ENCODE data around the gene GPATCH1.

Gene GPATCH1

DNA sequence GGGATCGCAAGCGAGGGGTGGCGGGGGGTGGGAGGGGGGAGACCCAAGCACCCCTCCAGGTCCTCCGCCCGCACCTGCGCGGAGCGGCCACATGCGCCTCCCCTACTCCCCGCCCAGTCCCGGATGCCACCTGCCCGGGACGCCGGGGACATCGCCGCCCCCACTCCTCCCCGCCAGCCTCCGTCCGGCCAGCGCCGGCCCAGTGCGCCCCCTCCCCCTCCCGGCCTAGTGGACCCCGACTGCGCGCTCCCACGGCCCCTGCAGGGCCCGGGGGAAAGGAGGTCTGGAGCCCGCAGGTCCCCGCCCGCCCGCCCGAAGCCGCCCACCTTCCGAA, 16.6 kb upstream of the GPATCH1 start:
- DNase-seq: no peak

DNA sequence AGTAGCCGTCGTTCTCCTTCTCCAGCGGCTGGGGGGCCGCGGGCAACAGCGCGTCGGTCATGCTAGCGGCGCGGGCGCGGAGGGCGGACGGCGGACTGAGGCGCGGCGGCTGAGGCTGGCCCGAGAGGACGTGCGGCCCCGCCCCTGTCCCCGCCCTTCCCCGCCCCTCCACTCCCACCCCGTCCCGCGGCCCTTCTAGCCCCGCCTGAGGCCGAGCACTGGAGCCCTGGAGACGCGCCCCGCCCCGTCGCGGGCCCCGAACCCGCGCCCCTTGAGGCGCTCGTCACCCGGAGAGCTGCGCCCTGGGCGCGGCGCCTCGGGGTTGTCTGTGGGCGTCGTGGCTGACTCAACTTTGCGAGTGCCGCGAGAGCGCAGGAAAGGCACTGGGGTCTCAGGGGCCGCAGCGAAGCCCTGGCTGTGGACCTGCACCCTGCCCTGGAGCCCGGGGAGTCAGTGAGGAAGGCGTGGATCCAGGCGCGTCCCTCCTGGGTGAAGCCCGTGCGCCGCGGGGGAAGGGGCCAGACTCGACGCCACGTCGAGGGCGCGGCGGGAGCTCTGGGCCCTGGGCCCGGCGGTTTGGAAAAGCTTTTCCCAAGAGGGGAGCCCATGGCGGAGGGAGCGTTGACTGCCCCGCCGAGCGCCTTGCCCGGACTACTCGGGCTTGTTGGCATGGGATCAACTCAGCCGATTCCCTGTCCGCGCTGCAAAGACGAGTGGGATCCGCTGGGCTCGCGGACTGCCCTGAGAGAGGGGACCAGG, 16.0 kb upstream of the GPATCH1 start, which contains the start of gene RHPN2:
RHPN2 (minus strand) TSS at position 97 of the 759 bp plus-strand sequence; CDS start at position 61, 36 bp downstream.
- DNase-seq: peak; percentile 14

DNA sequence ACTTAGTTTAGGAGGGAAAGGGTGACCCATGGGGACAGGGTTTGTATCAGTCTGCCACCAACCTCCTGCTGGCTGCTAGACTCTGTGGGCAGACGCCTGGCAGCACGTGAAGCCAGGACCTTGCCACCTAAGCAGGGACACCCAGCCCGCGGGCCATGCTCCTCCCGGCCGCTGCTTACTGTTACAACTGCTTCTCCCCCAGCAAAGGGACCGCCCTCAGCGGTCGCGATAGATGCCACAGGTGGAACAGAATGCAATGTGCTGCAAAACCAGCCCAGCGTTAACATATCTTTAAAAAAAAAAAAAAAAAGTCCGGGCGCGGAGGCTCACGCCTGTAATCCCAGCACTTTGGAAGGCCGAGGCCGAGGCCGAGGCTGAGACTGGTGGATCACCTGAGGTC, 14.4 kb upstream of the GPATCH1 start:
- DNase-seq: no peak

DNA sequence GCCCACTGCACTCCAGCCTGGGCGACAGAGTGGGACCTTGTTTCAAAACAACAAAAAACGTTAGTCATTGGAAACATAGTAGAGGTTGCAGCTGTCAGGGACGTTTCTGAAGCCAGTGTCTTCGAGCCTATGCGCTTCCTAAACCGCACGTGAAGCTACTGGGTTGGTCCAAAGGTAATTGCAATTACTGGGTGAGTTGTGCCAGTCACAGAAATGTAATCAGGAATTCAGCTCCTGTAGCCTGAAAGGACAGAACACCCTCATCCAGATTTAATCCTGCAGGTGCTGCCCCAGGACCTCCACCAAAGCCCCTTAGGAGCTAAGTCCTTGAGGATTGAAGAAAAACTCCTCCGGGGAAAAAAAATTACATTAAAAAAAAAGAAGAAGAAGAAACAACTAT, 13.9 kb upstream of the GPATCH1 start:
- no peak for DNase-seq

DNA sequence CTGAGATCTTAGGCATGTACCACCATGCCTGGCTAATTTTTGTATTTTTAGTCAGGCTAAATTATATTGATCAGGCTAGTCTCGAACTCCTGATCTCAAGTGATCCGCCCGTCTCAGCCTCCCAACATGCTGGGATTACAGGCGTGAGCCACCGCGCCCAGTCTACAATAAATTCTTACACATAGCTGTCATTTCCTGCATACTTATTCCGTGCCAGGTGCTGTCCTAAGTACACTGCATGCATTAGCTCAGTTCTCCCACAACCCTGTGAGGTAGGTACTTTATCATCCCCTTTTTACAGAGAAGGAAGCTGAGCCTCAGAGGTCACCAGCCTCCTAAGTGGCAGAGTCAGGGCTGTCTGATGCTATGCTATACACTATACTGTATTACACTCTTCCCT, 9.1 kb upstream of the GPATCH1 start:
- no peak for DNase-seq

DNA sequence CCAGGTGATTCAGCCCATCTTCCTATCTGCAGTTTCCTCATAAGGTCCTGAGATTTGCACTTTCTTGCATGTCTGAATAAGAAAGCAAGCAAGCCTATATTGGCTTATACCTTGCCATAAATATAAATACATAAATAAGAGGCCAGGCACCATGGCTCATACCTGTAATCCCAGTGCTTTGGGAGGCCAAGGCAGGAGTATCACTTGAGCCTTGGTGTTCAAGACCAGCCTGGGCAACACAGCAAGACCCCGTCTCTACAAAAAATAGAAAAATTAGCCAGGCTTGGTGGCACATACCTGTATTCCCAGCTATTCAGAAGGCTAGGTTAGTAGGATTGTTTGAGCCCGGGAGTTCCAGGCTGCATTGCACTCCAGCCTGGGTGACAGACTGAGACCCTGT, 5.5 kb upstream of the GPATCH1 start:
- DNase-seq: no peak

DNA sequence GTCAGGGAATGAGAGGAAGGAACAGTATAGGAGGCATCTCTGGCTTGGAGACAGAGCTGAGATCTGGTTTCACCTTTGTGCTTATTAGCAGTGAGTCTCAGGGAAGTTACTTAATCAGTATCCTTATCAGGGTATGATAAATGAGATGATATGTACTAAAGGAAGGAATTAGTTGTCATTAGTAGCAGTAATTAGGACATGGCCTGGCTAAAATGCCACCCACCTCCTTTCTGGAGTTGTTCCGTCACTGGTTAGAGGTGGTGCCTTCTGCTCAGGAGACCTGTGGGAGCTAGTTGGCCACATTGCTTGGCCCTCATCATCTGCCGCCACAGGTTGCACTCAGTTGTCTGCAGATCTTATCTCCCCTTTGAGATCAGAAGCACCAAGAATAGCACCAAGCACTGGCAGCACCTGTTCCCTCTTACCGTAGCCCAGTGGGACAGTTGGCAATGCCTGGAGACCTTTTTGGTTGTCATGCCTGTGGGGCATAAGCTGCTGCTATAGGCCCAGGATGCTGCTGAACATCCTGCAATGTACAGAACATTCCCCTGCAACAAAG, 4.7 kb downstream of the GPATCH1 start:
- DNase-seq: no peak

DNA sequence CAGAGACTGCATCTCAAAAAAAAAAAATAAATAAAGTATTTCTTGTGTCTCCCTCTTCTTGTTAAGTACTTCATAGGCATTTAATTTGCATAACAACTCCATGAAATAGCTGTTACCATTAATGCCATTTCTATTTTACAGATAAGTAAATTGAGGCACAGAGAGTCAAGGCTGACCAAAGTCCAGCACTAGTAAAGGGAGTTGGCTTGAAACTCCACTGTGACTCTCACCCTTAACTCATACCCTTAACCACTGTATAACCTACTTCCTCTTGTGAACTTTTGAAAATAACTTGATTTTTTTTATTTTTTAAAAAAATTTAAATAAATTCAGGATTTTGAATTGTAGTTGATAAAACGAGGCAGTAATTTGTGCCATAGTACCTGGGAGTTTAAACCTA, 6.0 kb downstream of the GPATCH1 start:
- DNase-seq: no peak

DNA sequence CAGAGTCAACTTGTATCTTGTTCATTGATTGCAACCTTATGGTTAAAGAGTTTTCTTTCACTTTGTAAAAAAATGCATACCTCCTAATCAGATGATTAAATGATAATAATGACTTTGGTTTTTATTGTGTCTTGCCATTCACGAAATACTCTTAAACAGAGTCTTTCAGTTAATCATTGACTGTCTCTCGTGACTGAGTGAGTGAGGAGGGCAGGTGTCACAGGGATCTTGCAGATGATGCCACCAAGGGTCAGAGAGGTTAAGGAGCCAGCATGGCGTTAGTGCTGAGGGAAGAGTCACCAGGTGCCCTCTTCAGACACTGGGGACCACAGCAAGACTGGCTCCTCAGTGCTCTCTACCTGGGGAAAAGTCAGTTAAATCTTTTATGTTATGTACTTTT, 8.0 kb downstream of the GPATCH1 start:
- no peak for DNase-seq

DNA sequence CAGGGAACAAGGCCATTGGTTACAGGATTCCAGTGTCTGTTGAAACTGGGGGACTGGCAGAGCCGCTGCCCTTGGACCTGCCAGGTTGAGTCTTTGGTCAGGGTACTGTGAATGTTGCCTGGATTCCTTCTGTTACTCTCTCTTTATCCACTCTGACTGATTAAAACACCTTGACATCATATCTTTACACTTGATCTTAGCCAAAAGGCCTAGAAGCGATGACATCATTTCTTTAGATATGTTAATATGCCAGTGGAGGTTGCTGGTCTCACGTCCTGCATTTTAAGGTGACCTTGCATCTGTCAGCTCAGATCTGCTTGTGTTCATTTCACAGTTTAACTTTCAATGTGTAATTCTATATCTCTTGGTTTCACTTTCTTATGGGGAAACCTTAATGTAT, 9.2 kb downstream of the GPATCH1 start:
- DNase-seq: no peak

DNA sequence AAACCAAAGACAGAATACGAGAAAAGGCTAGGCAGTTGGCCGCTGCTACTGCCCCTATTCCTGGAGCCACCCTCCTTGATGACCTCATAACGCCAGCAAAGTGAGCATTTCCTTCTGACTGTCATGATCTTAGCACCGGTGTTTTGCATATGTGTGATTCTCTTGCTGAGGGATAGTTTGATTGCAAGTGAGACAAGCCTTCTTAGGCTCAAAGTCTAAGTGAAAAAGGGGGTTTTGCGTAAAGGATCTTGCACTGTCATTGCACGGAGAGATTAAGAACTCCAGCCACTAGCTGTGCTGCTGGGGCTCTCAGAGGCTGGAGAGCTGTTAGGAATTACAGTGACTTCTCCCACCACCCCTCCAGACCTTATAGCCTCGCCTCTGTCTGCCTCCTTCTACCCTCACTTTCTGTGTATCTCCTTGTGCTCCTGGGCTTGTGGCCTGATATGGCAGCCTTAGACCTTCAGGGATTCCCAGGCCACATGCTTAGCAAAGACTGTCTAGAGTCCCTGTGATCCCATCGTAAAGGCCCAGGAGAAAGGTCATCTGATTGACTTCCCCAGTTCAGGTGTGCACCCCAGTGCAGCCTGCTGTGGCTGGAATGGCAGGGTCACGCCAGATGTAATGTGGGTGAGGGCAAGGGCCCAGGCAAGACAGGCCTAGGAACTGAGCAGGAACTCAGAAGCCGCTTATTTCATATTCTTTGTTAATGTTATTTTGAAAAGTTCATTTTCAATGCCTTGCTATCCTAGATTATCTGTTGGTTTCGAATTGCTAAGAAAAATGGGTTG, 12.6 kb downstream of the GPATCH1 start:
- no peak for DNase-seq

DNA sequence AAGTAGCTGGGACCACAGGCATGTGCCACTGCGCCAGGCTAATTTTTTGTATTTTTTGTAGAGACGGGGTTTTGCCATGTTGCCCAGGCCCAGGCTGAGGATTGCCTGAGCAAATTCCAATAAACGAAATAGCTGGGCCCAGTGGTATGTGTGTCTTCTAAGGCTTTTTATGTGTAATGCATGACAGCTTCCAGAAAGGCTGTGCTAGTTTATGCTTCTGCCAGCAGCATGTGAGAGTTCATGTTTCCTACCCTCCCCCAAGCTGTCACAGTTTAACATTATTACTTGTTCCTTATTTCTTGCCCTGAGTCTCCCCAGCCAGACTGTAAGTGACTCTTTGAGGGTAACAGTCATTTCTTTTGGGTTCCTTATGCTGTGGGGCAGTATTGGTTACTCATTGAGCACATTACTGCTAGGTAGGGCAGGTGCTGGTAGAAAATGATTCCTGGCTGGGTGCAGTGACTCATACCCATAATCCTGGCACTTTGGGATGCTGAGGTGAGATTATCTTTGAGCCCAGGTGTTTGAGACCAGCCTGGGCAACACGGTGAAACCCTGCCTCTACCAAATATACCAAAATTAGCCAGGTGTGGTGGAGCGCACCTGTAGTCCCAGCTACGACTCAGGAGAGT, 13.6 kb downstream of the GPATCH1 start:
- no peak for DNase-seq

DNA sequence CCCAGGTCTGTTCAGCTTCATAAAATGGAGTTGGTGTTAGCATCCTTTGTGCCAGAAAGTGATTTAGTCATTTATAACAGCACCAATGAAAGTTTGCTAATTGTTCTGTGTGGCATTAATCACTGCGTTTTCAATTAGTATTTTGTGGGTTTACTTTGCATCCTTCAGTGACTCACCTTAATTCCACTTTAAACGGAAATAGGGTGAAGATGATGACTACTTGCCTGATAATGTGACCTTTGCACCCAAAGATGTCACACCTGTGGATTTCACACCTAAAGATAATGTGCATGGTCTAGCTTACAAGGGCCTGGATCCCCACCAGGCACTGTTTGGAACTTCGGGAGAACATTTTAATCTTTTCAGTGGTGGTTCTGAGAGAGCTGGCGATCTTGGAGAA, 15.0 kb downstream of the GPATCH1 start:
- no peak for DNase-seq

DNA sequence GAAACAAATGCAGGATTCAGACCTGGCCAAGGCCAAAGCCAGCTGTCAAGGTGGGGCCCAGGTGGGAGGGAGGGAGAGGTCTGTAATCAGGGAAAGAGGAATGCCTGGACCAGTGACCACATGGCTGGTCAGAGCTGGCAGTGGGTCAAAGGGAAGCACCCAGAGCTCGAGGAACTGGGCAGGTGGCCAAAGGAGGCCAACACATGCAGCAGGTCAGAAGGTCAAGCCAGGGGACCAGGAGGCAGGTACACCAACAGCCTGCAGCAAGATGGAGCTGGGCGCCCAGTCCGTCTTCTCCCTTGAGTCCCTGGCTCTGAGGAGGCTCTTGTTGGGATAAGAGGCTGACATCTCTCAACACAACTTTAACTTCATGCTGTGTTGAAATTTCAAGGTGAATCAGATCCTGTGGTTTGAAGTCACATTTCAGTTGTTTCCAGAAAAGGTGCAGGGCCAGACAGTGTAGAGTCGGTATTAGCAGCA, 17.1 kb downstream of the GPATCH1 start:
- DNase-seq: no peak

DNA sequence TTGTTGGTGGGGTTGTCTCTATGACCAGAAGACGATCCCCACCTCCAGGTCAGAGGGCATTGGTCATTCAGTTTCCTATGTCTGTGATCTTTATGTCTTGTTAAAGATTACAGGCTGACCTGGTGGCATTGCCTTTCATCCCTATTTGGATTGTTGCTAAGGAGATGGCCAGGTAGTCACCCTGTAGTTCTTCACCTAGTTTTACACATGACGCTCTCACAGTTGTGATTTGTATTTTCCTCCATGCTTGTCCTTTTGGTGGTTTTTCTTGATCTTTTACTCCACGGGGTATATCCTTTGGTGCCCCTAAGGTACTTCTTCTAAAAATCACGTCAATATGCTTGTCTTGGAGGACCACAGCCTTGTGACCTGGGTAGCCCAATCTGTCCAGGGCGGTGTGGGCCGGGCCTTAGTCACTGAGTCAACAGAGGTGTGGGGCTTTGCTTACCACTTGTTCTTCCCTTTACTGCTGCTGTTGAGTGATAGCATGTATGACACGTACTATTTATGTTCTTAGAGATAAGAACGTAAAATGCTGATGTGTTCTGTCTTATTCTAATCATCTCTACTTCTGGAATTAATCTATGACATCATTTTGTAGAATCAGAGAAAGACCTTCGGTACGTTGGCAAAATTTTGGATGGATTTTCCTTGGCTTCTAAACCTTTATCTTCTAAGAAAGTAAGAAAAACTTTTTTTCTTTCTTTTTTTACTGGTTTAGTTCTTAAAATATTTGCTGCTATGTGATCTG, 20.1 kb downstream of the GPATCH1 start:
- no peak for DNase-seq

DNA sequence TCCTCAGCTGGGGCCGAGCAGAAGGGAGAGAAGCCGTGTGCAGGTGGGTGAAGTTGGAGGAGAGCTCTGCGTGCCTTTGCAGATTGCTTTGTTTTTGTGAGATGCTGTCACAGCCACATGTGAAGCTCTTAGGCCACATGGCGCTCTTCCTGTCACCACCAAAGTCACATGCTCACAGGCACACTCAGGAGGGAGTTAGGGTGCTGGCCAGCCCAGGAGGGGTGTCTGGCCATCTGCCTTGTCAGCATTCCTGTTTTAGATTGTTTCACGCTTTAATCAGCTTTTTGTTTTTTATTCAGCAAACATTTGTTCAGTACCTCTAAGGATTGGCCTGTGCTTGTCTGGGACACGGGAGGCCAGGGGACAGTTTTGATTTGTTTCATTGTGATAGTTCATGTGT, 21.9 kb downstream of the GPATCH1 start:
- DNase-seq: no peak

DNA sequence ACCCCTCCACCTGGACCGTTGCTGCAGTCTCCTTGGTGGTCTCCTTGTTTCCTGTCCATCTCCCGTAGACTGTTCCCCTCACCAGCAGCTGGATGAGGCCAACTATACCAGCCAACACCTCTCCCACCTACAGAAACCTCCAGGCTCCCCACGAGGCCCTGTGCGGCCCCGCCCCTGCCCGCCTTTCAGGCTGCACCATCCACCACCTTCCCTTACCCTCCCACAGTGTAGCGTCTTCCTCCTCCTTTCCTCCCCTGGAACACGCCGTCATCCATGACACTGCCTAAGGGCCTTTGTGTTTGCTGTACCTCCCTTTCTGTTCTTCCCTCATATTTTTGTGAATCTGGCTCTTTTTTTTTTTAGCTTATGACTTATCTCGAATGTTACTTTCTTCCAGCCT, 27.2 kb downstream of the GPATCH1 start:
- DNase-seq: no peak

DNA sequence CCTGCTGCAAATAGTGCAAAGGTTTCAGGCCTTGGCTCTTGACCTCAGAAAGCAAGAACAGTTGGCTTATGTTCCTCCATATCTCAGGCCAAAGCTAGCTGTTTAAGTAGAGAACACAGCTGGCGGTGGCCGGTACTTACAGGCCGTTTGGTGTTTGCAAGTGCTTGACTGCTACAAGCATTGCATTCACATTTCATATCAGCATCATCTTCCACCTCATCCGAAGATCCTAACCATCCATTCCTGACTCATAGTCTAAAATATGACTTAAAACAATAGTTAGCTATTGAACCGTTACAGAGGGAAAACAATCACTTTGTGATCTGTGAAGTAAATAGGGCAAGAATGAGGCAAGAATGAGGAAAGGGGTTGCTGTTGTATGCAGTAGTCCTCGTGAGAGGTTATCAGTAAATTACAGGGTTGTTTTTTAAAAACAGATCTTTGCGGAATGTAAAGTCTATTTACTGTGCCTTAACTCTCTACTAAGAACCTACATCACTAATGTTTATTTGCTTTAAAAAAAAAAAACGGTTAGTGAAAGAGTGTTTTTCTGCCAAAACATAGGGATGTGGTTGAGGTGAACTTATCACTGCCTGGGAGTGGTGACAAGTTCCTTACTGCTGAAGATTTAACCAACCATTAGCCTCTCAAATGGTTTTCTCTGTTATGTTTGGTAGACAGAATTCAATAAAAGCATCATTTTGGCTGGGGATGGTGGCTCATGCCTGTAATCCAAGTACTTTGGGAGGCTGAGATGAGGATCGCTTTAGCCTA, 29.3 kb downstream of the GPATCH1 start:
- no peak for DNase-seq

DNA sequence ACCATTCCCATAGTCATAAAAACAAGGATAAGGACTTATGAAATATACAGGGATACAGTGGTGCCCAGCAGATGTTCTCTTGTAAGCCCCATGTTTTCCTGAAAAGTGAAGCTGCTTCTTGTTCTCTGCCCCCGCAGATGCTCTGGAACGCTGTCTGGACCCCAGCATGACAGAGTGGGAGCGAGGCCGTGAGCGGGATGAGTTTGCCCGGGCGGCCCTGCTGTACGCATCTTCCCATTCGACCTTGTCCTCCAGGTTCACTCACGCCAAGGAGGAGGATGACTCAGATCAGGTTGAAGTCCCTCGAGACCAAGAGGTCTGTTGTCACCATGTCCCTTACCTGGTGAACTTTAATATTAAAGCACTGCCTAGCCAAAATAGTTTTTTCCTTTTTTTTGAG, 30.6 kb downstream of the GPATCH1 start:
- no peak for DNase-seq

DNA sequence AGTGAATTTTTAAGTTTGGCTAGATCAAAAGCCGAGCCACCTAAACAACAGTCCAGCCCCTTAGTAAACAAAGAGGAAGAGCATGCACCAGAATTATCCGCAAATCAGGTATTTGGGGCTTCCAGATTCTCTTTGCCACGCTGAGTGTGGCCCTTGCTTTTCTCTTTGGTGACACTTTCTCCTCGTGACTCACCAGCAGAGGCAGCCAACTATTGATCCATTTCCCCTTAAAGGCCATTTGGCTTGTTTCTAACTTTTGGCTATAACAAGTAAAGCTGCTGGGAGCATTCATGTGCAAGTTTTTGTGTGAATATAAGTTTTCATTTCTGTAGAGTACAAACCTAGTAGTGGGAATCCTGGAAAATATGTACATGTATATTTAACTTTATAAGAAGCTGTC, 33.3 kb downstream of the GPATCH1 start:
- DNase-seq: no peak

DNA sequence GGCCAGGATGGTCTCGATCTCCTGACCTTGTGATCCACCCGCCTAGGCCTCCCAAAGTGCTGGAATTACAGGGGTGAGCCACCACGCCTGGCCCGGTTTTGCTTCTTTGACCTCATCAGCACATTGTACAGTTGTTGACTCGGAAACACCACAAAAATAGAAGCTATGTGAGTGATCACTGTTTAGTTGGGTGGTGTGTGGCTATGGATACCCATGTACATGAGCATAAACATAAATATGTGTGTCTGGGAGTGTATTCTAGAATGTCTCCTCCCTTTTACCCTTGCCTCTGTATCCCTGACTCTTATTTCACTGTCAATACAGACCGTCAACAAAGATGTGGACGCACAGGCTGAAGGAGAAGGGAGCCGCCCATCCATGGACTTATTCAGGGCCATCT, 36.5 kb downstream of the GPATCH1 start:
- DNase-seq: no peak

DNA sequence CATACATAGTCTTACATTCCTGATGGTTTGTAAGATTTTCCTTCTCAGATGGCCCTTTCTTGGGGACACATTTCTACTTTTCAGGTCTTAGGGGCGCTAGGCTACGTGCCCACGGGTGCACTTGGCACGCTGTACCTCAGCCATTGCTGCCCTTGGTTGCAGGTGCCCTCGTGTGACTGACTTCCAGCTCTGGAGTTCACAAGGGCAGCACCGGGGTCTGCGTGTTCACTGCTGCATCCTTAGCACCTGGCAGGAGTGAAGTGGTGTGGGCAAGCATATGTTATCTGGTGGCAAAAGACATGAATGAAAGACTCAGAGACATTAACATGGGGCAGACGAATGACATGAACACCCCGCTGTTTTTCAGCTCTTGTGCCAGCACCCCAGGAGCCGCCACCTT, 37.7 kb downstream of the GPATCH1 start:
- no peak for DNase-seq
